HG03521 (cell line): ENCODE results near the gene PIK3R6.

Experiments used
- ATAC-seq: cut with Tn5 transposase; IDR thresholded peaks from one replicate; pipeline ENCODE4 v1.9.1; 2021; ENCODE audit warnings: mild to moderate bottlenecking, moderate library complexity; ENCODE audit not compliant: unreplicated experiment

PIK3R6 gene

DNA sequence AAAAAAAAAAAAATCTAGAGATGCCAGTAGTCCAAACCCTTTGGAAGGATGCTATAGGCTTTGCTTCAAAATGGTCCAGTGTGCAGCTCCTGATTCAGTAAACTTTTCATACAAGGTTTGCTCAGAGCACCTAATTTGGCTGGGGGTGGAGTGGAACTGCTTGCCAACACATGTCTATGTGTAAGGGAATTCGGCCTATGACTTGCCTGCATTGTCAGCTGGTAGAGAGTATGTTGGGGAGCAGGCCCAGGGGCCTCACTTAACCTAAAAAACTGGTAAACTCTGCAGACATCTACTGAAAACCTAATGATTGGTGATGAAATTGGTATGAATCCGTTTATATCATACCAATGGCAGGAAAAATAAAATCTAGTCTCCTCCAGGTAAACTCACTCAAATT lies 66.8 kb downstream of the PIK3R6 start:
- ATAC-seq: no peak

GRCh38 chr17:8799570-8800212 lies 67.8 kb downstream of the PIK3R6 start:
- no peak for ATAC-seq

DNA sequence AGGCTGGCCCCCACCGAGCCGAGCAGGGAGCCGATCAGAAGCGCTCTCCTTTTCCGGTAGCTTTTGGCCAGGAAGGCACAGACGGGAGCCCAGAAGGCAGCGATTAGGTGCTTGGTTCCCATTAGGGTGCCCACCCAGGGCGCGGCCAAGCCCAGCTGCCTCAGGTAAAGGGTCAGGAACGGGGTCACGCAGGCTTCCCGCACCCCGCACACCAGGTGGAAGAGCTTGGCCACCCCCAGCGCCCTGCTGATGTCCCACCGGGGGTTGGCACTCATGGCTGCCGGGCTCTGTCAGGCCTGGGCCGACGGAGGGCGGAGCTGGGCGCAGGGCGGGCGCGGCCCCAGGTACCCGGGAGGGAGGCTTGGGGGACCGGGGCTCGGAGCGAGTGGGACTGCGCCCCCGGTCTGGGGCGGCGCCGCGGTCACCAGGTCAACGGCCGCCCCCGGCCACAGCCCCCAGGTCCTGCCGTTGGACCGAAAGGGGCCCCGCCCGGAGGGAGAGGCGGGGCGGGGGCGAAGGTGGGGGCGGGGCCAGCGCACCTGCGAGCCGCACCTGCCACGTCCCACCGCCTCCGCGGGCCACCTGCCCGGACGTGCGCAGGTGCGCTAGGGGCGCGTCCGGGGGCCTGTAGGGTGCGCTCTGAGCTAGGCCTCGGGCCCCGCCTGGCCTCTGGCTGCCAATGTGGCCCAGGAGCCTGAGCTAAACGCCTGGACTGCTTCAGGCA lies 68.5 kb downstream of the PIK3R6 start, which contains the start of gene MFSD6L:
MFSD6L (minus strand) TSS at position 520 of the 724 bp plus-strand sequence; CDS start at position 275, 245 bp downstream.
- no peak for ATAC-seq

DNA sequence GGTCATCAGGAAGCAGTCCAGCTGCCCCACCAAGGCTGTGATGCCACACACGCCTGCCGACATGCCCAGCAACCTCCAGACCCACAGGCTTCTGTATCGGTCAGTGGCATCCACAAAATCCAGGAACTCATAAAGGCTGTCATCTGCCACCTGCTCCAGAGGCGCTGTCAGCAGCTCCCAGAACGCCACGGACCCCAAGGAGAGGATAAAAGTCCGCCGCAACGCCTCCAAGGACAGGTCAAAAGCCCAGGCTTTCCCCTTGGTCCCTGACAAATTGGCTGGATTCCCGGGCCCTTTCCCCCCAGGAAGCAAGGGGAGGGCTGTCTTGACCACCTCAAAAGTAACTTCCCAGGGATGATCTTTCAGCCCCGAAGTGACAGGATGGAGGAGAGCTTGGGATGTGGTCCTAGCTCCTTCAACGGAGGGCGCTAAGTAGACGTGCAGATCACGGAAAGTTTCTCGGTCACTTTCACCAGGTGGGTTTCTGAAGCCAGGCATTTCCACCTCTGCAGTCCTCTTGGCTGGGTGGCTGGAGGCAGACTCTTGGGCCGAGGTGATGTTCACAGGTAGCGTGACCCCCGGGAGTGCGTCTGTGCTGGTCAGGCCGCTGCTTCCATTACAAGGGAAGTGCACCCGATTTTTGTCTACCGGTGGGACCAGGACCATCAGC lies 69.2 kb downstream of the PIK3R6 start:
- no peak for ATAC-seq

DNA sequence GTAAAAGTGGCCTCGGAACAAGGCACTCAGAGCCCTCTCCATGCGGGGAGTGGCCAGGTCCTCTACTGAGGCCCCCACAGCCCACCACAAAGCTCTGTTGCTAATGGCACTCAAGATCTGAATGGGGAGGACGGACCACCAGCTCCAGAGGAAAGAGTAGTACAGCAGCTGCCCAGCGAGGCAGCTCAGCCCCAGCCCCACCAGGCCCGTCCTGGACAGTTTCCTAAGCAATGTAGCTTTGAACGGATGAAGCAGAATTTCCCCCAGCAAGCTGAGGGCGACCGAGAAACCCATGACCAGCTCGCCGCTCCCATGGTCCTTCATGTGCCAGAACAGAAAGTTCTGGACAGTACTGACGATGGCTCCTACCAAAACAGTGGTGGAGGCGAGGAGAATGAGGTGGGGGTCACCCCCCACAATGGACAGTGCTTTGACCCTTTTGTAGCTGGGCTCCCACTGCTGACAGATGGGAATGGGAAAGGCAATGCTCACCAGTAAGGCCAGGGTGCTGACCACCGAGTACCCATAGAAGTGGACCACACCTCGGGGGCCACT lies 69.8 kb downstream of the PIK3R6 start:
- ATAC-seq: no peak

GRCh38 chr17:8794636-8795035 lies 72.8 kb downstream of the PIK3R6 start:
- no peak for ATAC-seq

DNA sequence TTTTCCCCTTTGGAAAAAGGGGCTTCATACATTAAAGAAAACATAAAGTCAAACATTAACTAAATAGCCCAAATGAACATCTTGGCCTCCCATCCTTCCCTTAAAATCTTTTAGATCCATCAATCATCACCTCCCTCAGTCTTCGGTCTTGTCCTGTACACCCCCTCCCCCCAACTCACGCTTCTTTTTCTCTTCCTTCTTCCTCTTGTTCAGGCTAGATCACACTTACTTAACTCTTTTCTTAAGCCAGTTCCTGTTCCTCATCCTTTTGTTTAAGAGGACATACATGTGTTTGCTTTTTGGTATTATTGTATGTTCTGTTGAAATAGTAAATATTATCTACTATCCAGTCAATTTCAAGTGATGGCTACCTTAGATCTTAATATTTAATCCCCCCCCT lies 73.8 kb downstream of the PIK3R6 start:
- no peak for ATAC-seq

DNA sequence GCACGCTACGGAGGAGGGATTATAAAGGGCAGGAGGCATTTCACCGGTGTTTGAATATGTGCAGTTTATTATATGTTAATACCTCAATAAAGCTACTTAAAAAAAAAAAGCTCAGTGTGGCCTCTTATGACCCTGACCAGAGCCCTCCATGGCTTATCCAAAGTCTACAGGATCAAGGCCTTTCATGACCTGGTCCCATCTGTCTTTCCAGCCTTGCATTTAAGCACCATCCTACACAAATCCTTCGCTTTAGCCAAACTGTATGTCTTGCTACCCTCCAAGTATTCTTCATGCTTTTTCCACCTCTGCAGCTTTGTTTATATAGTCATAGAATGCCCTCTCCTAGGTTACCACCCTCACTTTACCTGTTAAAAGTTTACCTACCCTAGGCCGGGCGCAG lies 74.8 kb downstream of the PIK3R6 start:
- ATAC-seq: no peak

DNA sequence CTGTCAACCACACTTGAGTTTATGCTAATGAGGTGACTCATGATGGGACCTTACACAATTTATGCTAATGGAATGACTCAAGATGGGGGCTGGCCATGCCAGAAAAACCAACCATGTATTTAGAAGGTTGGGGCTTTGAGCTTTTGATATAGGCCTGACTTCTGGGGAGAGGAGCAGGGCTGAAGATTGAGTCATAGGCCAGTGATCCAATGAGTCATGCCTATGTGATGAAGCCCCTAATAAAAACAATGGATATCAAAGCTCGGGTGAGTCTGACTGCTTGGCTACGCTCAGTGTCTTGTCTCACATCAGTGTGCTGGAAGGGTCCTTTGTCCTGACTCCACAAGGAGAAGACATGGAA lies 75.6 kb downstream of the PIK3R6 start:
- no peak for ATAC-seq

DNA sequence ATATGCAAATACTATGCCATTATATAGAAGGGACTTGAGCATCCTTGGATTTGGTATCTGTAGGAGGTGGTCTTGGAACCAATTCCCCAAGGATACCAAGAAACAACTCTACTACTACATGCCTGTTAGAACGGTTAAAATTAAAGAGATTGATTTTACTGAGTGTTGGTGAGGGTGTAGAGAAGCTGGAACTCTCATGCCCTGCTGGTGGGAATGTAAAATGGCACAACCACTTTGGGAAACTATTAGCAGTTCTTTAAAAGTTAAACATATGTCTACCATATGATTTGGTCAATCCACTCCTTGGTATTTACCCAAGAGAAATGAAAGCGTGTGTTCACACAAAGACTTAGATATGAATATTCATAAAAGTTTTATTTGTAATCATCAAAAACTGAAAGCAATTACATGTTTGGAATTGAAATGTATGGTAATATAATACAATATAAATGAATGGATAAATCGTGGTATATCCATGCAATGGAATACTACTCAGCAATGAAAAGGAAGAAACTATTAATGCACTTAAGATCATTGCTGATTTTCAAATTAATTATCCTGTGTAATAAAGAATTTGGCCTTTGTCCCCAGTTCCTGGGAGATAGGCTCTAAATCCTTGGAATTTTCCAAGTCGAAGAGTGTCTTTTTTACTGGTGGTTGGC lies 76.1 kb downstream of the PIK3R6 start:
- no peak for ATAC-seq

GRCh38 chr17:8789743-8790142 lies 77.7 kb downstream of the PIK3R6 start:
- no peak for ATAC-seq

DNA sequence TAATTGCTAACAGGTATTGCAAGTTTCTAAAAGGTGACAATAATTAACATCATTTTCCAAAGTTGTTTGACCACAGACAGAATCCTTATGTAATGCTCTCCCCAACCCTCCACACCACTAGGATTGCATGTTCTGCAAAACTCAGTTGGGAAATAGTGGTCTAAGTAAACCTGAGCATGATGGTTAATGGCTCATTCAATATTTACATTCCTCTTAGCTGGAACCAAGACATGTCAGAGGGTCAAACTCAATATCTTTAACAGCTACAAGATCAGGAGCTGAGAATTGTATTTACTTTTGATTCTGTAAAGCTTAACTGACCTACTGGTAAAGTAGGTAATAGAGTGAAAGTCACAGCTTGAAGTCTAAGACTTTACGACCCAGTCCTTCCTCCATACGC lies 78.5 kb downstream of the PIK3R6 start:
- no peak for ATAC-seq

- ATAC-seq: no peak
Measured at GRCh38 chr17:8785547-8786413, 81.7 kb downstream of the PIK3R6 start.

DNA sequence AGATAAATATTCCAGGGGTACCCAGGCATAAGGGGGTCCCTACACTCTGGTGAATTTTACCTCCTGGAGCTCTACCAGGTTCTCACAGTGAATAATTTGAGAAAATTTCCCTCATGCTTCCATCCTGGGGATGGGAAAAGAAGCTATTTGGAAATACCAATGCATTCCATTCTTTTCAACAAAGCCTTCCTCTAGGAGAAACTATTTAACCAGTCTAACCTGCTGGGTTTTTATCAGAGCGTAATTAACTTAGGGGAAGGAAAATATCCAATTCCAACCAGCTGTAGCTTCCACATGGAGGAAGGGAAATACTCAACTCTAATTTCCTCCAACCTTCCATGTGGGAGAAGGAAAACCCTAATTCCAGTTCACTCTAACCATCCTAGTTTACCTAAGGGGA lies 85.3 kb downstream of the PIK3R6 start:
- no peak for ATAC-seq

DNA sequence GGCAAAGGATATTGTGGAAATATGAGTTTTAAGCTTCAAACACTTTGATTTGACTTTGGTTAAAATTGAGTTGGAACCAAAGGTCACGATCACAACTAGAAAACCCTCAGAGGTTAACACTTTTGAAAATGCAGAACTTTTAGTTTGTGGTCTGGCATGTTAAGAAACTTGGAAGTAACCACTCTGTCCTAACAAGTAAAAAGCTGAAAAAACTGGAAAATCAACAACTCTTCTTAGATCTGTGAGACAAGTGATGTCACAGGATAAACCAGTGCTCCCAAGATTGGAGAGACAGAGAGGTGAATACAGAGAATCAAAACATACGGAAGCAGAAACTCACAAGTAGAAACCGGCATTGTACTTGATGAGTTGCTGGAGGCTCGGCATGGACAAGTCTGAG lies 85.7 kb downstream of the PIK3R6 start:
- ATAC-seq: no peak

GRCh38 chr17:8776881-8777280 lies 90.6 kb downstream of the PIK3R6 start:
- no peak for ATAC-seq

DNA sequence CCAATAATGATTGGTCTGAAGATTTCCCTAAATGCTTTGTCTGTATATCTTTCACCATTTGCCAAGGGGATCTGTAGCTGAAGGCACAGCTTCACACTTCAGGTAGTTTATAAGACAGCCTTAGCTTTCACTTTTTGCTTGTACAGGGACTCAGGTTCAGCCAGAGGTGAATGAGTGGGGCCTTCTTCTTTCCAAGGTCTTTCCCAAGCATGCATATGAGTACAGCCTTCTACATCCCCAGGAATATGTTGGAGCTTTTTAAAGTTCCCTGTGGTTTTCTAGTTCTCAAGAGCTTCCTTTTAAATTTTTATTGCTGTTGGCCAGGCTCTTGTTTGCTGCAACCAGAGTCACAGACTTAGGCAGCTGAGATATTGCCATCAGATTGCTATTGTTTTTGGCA lies 91.2 kb downstream of the PIK3R6 start:
- no peak for ATAC-seq

- no peak for ATAC-seq
Measured at GRCh38 chr17:8766731-8767130, 100.7 kb downstream of the PIK3R6 start.

GRCh38 chr17:8762012-8762411 lies 105.5 kb downstream of the PIK3R6 start:
- no peak for ATAC-seq

- ATAC-seq: no peak
Measured at GRCh38 chr17:8758137-8758596, 109.3 kb downstream of the PIK3R6 start, which contains the start of gene SPDYE4. TSS of gene SPDYE4 (minus strand) at chr17:8758546. CDS start at chr17:8758382, 164 bp downstream.
